WTC11 (cell line): ENCODE results near the gene LRRC10B.

Source experiments
- NR2C2 ChIP-seq: sonication (generic); formaldehyde crosslinking; IDR thresholded peaks from 2 replicates; pipeline ENCODE4 v1.8.0; 2022; ENCODE audit warnings: mild to moderate bottlenecking, missing genetic modification reagents
- TF ChIP-seq, protein P1 (sequence below): fragments of 200-600 bp; IDR thresholded peaks from 2 replicates; pipeline ENCODE4 v1.8.0; 2022; ENCODE audit warnings: antibody characterized with exemption
- TF ChIP-seq, protein P2 (sequence below): sonication (generic); formaldehyde crosslinking; conservative IDR thresholded peaks from 2 replicates; pipeline ENCODE4 v1.8.1; 2022; ENCODE audit warnings: mild to moderate bottlenecking, missing genetic modification reagents

DNA sequence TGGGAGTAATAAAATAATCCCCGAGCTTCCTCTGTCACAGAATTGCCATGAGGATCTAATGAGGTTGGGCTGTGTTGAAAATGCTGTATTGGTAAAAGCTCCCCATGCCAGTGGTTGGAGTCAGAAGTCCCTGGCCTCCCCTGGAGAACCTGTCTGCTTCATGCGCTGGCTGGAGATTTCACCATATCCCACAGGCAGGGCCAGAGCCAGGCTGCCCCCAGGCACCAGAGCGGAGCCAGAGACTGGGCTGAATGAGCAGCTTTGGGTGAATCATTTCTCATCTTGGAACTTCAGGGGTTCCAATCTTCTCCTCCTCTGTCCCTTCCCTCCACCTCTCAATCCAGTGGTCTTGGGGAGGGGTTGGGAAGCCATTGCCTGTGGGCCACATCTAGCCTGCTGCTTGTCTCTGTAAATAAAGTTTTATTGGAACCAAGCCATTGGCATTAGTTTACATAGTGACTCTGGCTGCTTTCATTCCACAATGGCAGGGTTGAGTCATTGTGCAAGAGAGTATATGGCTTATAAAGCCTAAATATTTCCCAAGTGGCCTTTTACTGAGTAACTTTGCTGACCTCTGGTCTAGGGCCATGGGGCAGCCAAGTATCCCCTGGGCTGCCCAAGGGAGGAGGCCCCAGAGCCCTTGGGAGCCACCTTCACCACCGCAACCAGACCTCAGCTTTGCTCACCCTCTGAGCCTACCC, 35.2 kb downstream of the LRRC10B start:
- TF ChIP-seq, protein P1, sequence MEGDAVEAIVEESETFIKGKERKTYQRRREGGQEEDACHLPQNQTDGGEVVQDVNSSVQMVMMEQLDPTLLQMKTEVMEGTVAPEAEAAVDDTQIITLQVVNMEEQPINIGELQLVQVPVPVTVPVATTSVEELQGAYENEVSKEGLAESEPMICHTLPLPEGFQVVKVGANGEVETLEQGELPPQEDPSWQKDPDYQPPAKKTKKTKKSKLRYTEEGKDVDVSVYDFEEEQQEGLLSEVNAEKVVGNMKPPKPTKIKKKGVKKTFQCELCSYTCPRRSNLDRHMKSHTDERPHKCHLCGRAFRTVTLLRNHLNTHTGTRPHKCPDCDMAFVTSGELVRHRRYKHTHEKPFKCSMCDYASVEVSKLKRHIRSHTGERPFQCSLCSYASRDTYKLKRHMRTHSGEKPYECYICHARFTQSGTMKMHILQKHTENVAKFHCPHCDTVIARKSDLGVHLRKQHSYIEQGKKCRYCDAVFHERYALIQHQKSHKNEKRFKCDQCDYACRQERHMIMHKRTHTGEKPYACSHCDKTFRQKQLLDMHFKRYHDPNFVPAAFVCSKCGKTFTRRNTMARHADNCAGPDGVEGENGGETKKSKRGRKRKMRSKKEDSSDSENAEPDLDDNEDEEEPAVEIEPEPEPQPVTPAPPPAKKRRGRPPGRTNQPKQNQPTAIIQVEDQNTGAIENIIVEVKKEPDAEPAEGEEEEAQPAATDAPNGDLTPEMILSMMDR: no peak
- TF ChIP-seq, protein P2, sequence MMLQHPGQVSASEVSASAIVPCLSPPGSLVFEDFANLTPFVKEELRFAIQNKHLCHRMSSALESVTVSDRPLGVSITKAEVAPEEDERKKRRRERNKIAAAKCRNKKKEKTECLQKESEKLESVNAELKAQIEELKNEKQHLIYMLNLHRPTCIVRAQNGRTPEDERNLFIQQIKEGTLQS (CRISPR knock-in tag): no peak
- no peak for TF ChIP-seq NR2C2 (CRISPR knock-in tag)
